GM18867 (cell line): ENCODE results near the gene TMEM52B.

Source experiments
- ATAC-seq: cut with Tn5 transposase; IDR thresholded peaks from one replicate; pipeline ENCODE4 v1.9.1; 2021; ENCODE audit warnings: mild to moderate bottlenecking, moderate library complexity; ENCODE audit not compliant: unreplicated experiment

TMEM52B gene

GRCh38 chr12:10238526-10238925 is 59.7 kb downstream of the TMEM52B start:
- no peak for ATAC-seq

DNA sequence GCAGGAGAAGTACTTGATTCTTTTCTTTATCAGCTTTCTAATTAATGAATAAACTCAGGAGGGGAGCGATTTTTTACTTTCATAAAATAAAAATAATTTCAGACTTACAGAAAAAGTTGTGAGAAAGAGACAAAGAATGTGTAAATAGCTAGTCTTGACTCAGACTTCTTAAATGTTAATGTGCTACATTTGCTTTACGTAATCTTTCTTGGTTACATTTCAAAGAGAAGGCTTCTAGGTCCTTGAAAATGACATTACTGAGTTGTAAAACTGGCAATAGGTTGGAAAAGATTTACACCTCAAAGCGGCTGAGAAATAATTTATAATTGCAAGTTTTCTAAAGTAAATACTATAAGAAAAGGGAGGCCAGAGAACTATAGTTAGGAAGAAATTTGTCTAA is 62.5 kb downstream of the TMEM52B start:
- no peak for ATAC-seq
